ENCODE measurements around the gene BMP7. TPM values are rescaled to one million over a fixed set of nuclear protein-coding genes. Genes with fewer than 3 reads are reported as not detected.
A peak's percentile ranks its signal among the peaks of the same experiment; 100 is the strongest.
"Not testable (repeated sequence)": the region's sequence is repeated elsewhere in the genome, so short reads cannot be mapped to it uniquely, and the experiment has no call there.

BMP7 gene
- polyA plus RNA-seq, 1 donor, result 3.4 TPM

- DNase-seq (ENCODE audit: low read depth), result no peak
Measured at GRCh38 chr20:57267158-57267821, 849 bp upstream of the BMP7 start.

GRCh38 chr20:57265997-57266290 lies 497 bp downstream of the BMP7 start:
- no peak for DNase-seq (ENCODE audit: low read depth)

- no peak for DNase-seq (ENCODE audit: low read depth)
Measured at GRCh38 chr20:57265336-57265996, 975 bp downstream of the BMP7 start.

- not testable (repeated sequence) for DNase-seq (ENCODE audit: low read depth)
Measured at GRCh38 chr20:57264908-57265335, 1.5 kb downstream of the BMP7 start.

- no peak for DNase-seq (ENCODE audit: low read depth)
Measured at GRCh38 chr20:57263801-57264792, 2.3 kb downstream of the BMP7 start.

GRCh38 chr20:57262784-57263609 lies 3.4 kb downstream of the BMP7 start:
- DNase-seq (ENCODE audit: low read depth), result no peak

- no peak for DNase-seq (ENCODE audit: low read depth)
Measured at GRCh38 chr20:57262301-57262700, 4.1 kb downstream of the BMP7 start.

GRCh38 chr20:57261457-57262251 lies 4.8 kb downstream of the BMP7 start:
- DNase-seq (ENCODE audit: low read depth), result peak; percentile 72

GRCh38 chr20:57260934-57261333 lies 5.5 kb downstream of the BMP7 start:
- no peak for DNase-seq (ENCODE audit: low read depth)

GRCh38 chr20:57259938-57260921 lies 6.2 kb downstream of the BMP7 start:
- no peak for DNase-seq (ENCODE audit: low read depth)

GRCh38 chr20:57259121-57259937 lies 7.1 kb downstream of the BMP7 start:
- no peak for DNase-seq (ENCODE audit: low read depth)

GRCh38 chr20:57257701-57258453 lies 8.6 kb downstream of the BMP7 start:
- DNase-seq (ENCODE audit: low read depth), result no peak

GRCh38 chr20:57256908-57257307 lies 9.5 kb downstream of the BMP7 start:
- no peak for DNase-seq (ENCODE audit: low read depth)

- no peak for DNase-seq (ENCODE audit: low read depth)
Measured at GRCh38 chr20:57256205-57256604, 10.2 kb downstream of the BMP7 start.

GRCh38 chr20:57255183-57255582 lies 11.3 kb downstream of the BMP7 start:
- no peak for DNase-seq (ENCODE audit: low read depth)

- DNase-seq (ENCODE audit: low read depth), result no peak
Measured at GRCh38 chr20:57252559-57253162, 13.8 kb downstream of the BMP7 start.

- no peak for DNase-seq (ENCODE audit: low read depth)
Measured at GRCh38 chr20:57251949-57252348, 14.5 kb downstream of the BMP7 start.

Data from forelimb muscle (tissue), 1 donor.